HepG2 (cell line): Measurements from ENCODE around the gene PLCB1. TPM values are rescaled to one million over a fixed set of nuclear protein-coding genes. Genes with fewer than 3 reads are reported as not detected.
A peak's percentile ranks its signal among the peaks of the same experiment; 100 is the strongest.

Experiments
- ARID3A ChIP-seq: IDR thresholded peaks from 2 replicates; pipeline ENCODE4 v1.6.1; 2012; ENCODE audit warnings: low read depth, low read length, improper control_type of control experiment
- BRCA1 ChIP-seq: sonication (generic); formaldehyde crosslinking; IDR thresholded peaks from 2 replicates; pipeline ENCODE4 v1.4.0; 2020; ENCODE audit warnings: missing genetic modification reagents
- CBX2 ChIP-seq, 2 experiments: fragments of 200-600 bp in 1 of 2; sonication (generic); formaldehyde crosslinking in 1 of 2; IDR thresholded peaks; 2 replicates each; pipeline versions ENCODE4 v1.7.0 to v1.8.1; 2018 to 2022; ENCODE audit warnings: low read depth in 2 of 2, low read length in 1 of 2, mild to moderate bottlenecking in 1 of 2, missing genetic modification reagents in 1 of 2
- GRHL1 ChIP-seq: sonication (generic); formaldehyde crosslinking; conservative IDR thresholded peaks from 2 replicates; pipeline ENCODE4 v1.8.0; 2022; ENCODE audit warnings: missing genetic modification reagents
- HNF4A ChIP-seq: sonication (generic); formaldehyde crosslinking; IDR thresholded peaks from 2 replicates; pipeline ENCODE4 v1.4.0; 2020; ENCODE audit warnings: missing genetic modification reagents
- KAT7 ChIP-seq: IDR thresholded peaks from 2 replicates; pipeline ENCODE4 v1.6.1; 2018; ENCODE audit warnings: borderline replicate concordance, missing compliant biosample characterization
- MXD4 ChIP-seq: IDR thresholded peaks from 2 replicates; pipeline ENCODE4 v1.6.1; 2016; ENCODE audit warnings: mild to moderate bottlenecking, missing biosample characterization, missing genetic modification reagents
- POGZ ChIP-seq: sonication (generic); formaldehyde crosslinking; IDR thresholded peaks from 2 replicates; pipeline ENCODE4 v1.4.0; 2020; ENCODE audit warnings: mild to moderate bottlenecking, missing genetic modification reagents
- RORA ChIP-seq: sonication (generic); formaldehyde crosslinking; IDR thresholded peaks from 2 replicates; pipeline ENCODE4 v1.5.0; 2020; ENCODE audit warnings: mild to moderate bottlenecking, missing genetic modification reagents, moderate library complexity
- SALL1 ChIP-seq: sonication (generic); formaldehyde crosslinking; IDR thresholded peaks from 2 replicates; pipeline ENCODE4 v1.8.0; 2022; ENCODE audit warnings: mild to moderate bottlenecking, missing genetic modification reagents
- SOX6 ChIP-seq, 2 experiments: fragments of 450-650 bp in 1 of 2; sonication (generic) in 1 of 2; formaldehyde crosslinking in 1 of 2; IDR thresholded peaks; 2 replicates each; pipeline versions ENCODE4 v1.4.0 to v1.6.1; 2017 to 2020; ENCODE audit warnings: antibody characterized with exemption in 1 of 2, mild to moderate bottlenecking in 1 of 2, missing genetic modification reagents in 1 of 2
- ZBTB20 ChIP-seq: sonication (generic); formaldehyde crosslinking; IDR thresholded peaks from 2 replicates; pipeline ENCODE4 v1.8.1; 2023; ENCODE audit warnings: missing genetic modification reagents, low read depth, mild to moderate bottlenecking, borderline replicate concordance
- ZBTB39 ChIP-seq: sonication (generic); formaldehyde crosslinking; IDR thresholded peaks from 2 replicates; pipeline ENCODE4 v1.5.0; 2020; ENCODE audit warnings: missing genetic modification reagents
- ZMYM4 ChIP-seq: sonication (generic); formaldehyde crosslinking; IDR thresholded peaks from 2 replicates; pipeline ENCODE4 v1.8.1; 2023; ENCODE audit warnings: mild to moderate bottlenecking, missing genetic modification reagents
- ZNF230 ChIP-seq: sonication (generic); formaldehyde crosslinking; IDR thresholded peaks from 2 replicates; pipeline ENCODE4 v1.4.0; 2020; ENCODE audit warnings: mild to moderate bottlenecking, missing genetic modification reagents
- ZNF24 ChIP-seq: fragments of 450-650 bp; IDR thresholded peaks from 2 replicates; pipeline ENCODE4 v1.6.1; 2017; ENCODE audit warnings: antibody characterized with exemption, mild to moderate bottlenecking
- ZNF484 ChIP-seq: sonication (generic); formaldehyde crosslinking; IDR thresholded peaks from 2 replicates; pipeline ENCODE4 v1.5.1; 2020; ENCODE audit warnings: mild to moderate bottlenecking, low read depth, missing genetic modification reagents, borderline replicate concordance
- ZNF547 ChIP-seq: sonication (generic); formaldehyde crosslinking; IDR thresholded peaks from 2 replicates; pipeline ENCODE4 v1.5.1; 2020; ENCODE audit warnings: mild to moderate bottlenecking, missing genetic modification reagents
- ZNF570 ChIP-seq: sonication (generic); formaldehyde crosslinking; IDR thresholded peaks from 2 replicates; pipeline ENCODE4 v1.4.0; 2020; ENCODE audit warnings: mild to moderate bottlenecking, missing genetic modification reagents, borderline replicate concordance
- ZNF572 ChIP-seq: sonication (generic); formaldehyde crosslinking; IDR thresholded peaks from 2 replicates; pipeline ENCODE4 v1.5.1; 2020; ENCODE audit warnings: mild to moderate bottlenecking, missing genetic modification reagents
- ZNF607 ChIP-seq: sonication (generic); formaldehyde crosslinking; IDR thresholded peaks from 2 replicates; pipeline ENCODE4 v1.5.1; 2020; ENCODE audit warnings: missing genetic modification reagents, mild to moderate bottlenecking, borderline replicate concordance
- ZNF629 ChIP-seq: sonication (generic); formaldehyde crosslinking; conservative IDR thresholded peaks from 2 replicates; pipeline ENCODE4 v1.5.0; 2020; ENCODE audit warnings: missing genetic modification reagents
- ZNF644 ChIP-seq: IDR thresholded peaks from 2 replicates; pipeline ENCODE4 v1.6.1; 2016; ENCODE audit warnings: low read depth
- polyA plus RNA-seq, 8 experiments: library from polyadenylated mRNA; depleted of rRNA in 3 of 8; stranded (reverse) in 7 of 8; unstranded in 1 of 8; fragments of >200 nt; fragmentation: Illumina TruSeq in 4 of 8; extraction: Trizol in 4 of 8; gene quantifications; 2 replicates each; pipeline versions ENCODE4 v1.2.1 to v1.2.3, GENCODE V29; 2011 to 2016; ENCODE audit warnings: low read depth in 4 of 8, missing spikeins in 1 of 8, mixed read lengths in 1 of 8; ENCODE audit not compliant: insufficient read depth in 1 of 8
- total RNA-seq, 5 experiments: library from RNA; depleted of rRNA; stranded (reverse); fragments of >200 nt; fragmentation: Illumina TruSeq; extraction: Trizol; gene quantifications; 2 replicates each; pipeline ENCODE4 v1.2.3, GENCODE V29; 2016; ENCODE audit warnings: low read depth in 1 of 5
- TF ChIP-seq, protein P1 (sequence below), 2 experiments: fragments of 450-650 bp in 1 of 2; sonication (generic) in 1 of 2; formaldehyde crosslinking; IDR thresholded peaks; 2 replicates each; pipeline versions ENCODE4 v1.5.0 to v1.8.0; 2020 to 2022; ENCODE audit warnings: mild to moderate bottlenecking in 1 of 2, missing genetic modification reagents in 1 of 2
- TF ChIP-seq, protein P2 (sequence below): sonication (generic); formaldehyde crosslinking; IDR thresholded peaks from 2 replicates; pipeline ENCODE4 v1.4.0; 2020; ENCODE audit warnings: mild to moderate bottlenecking, missing genetic modification reagents

The PLCB1 gene
- total and polyA plus RNA-seq, 2 of the 13 experiments (the other 11 are each of a cell fraction or from before 2014, with no cell fraction given): 42.4 to 55.9 TPM

DNA sequence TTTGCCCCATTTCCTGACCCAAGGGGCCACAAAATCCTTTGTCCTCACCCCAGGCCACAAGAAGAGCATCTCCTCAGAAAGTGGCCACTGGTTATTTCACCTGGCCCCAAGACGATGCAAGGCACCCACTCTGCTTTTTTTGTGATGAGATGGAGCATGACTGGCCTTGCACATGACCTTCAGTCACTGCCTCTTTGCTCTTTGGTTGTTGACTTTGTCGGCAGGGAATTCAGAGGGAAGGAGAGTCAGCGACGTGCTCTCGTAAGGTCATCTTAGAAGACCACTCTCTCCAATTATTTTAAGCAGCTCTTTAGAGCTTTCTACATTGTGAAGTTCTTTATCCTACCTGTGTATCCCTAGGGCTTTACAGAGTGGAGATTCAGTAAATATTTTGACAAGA lies 306.7 kb downstream of the PLCB1 start (continued):
- TF ChIP-seq ZBTB39 (CRISPR knock-in tag): no peak
- TF ChIP-seq CBX2 (IDR thresholded peaks at IDR 0.05; ENCODE audit: low read depth, low read length): no peak
- TF ChIP-seq CBX2 (CRISPR knock-in tag; IDR thresholded peaks at IDR 0.05; ENCODE audit: low read depth): no peak
- no peak for TF ChIP-seq ZNF572
- TF ChIP-seq ZNF607 (CRISPR knock-in tag): no peak
- no peak for TF ChIP-seq ZNF629
- no peak for TF ChIP-seq ZNF484 (CRISPR knock-in tag)
- TF ChIP-seq ZNF570 (CRISPR knock-in tag): no peak
- TF ChIP-seq, protein P1, sequence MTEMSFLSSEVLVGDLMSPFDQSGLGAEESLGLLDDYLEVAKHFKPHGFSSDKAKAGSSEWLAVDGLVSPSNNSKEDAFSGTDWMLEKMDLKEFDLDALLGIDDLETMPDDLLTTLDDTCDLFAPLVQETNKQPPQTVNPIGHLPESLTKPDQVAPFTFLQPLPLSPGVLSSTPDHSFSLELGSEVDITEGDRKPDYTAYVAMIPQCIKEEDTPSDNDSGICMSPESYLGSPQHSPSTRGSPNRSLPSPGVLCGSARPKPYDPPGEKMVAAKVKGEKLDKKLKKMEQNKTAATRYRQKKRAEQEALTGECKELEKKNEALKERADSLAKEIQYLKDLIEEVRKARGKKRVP (CRISPR knock-in tag; IDR thresholded peaks at IDR 0.05): no peak
- TF ChIP-seq ZMYM4: peak; percentile 69
- TF ChIP-seq SALL1 (CRISPR knock-in tag): no peak
- TF ChIP-seq SOX6 (IDR thresholded peaks at IDR 0.05): no peak
- TF ChIP-seq SOX6 (CRISPR knock-in tag; IDR thresholded peaks at IDR 0.05): no peak
- no peak for TF ChIP-seq ZNF230
- no peak for TF ChIP-seq MXD4
- peak; percentile 42; the same call in 1 of the 2 replicates for TF ChIP-seq HNF4A (CRISPR knock-in tag)
- TF ChIP-seq GRHL1 (CRISPR knock-in tag): no peak
- no peak for TF ChIP-seq RORA (CRISPR knock-in tag)
- TF ChIP-seq ZNF24: no peak
- TF ChIP-seq KAT7 (CRISPR knock-in tag): no peak
- TF ChIP-seq ARID3A: no peak
- TF ChIP-seq ZNF644: peak; percentile 60; the same call in 1 of the 2 replicates
- TF ChIP-seq BRCA1 (CRISPR knock-in tag): no peak
- TF ChIP-seq ZNF547: no peak
- TF ChIP-seq, protein P2, sequence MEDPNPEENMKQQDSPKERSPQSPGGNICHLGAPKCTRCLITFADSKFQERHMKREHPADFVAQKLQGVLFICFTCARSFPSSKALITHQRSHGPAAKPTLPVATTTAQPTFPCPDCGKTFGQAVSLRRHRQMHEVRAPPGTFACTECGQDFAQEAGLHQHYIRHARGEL: no peak
- TF ChIP-seq ZBTB20: no peak
- peak; percentile 71; the same call in 1 of the 2 replicates for TF ChIP-seq POGZ (CRISPR knock-in tag)
